ENCODE measurements around the gene CAMK1D. TPM values are rescaled to one million over a fixed set of nuclear protein-coding genes. Genes with fewer than 3 reads are reported as not detected.

Gene CAMK1D
- total RNA-seq, 1 experiment from 2014 or later, result 6.3 TPM

- H2BK12ac ChIP-seq (ENCODE audit: insufficient read length, low read depth, low read length), result no peak overlapping the region
- H3K36me3 Mint-ChIP-seq (ENCODE audit: insufficient read depth in 1 of 3, low read depth in 3 of 3), result peaks cover 0 to 2% (median 0%) of the 10 kb centered on the region in 3 experiments; a peak in 1 of 7 replicates
Observed at GRCh38 chr10:12797471-12798262, 448.3 kb downstream of the CAMK1D start.

More at GRCh38 chr10:12797471-12798262, 448.3 kb downstream of the CAMK1D start:
- Histone ChIP-seq H3K9ac (ENCODE audit: extremely low read depth, insufficient read length, low read length) (no peak overlapping the region), H2AFZ (ENCODE audit: low read length) (no peak overlapping the region), H2BK5ac (ENCODE audit: insufficient read length, low read length) (no peak overlapping the region), H2BK120ac (ENCODE audit: low read depth, low read length, poor library complexity, severe bottlenecking) (no peak overlapping the region), H3K14ac (ENCODE audit: insufficient read depth, low read length) (no peak overlapping the region), H4K20me1 (ENCODE audit: control insufficient read depth, insufficient read depth, insufficient read length) (no peaks in the 10 kb centered on the region), H2AK5ac (ENCODE audit: insufficient read length, low read length) (no peak overlapping the region), H3K23me2 (ENCODE audit: insufficient read length, low read depth, low read length, poor library complexity, severe bottlenecking) (no peaks in the 10 kb centered on the region), H3K79me1 (ENCODE audit: insufficient read depth, low read depth, low read length, poor library complexity, severe bottlenecking) (no peaks in the 10 kb centered on the region), H3K4me1 (ENCODE audit: insufficient read depth, low read length) (peaks cover 5% of the 10 kb centered on the region; the same call in 1 of the 2 replicates), H3K56ac (ENCODE audit: insufficient read length, low read depth, low read length) (no peak overlapping the region), H3K4ac (ENCODE audit: low read depth, low read length) (no peak overlapping the region), H3K27ac (ENCODE audit: insufficient read length, low read depth, low read length) (no peak overlapping the region), H3K27me3 (ENCODE audit: insufficient read depth, low read length) (no peaks in the 10 kb centered on the region), H4K91ac (ENCODE audit: insufficient read length, low read depth, low read length) (no peak overlapping the region), H4K8ac (replicated peaks; ENCODE audit: insufficient read length, low read depth, low read length) (no peak overlapping the region), H2BK15ac (ENCODE audit: low read depth, low read length) (no peak overlapping the region), H3K79me2 (ENCODE audit: insufficient read depth, low read length) (no peaks in the 10 kb centered on the region), H3K9me3 (ENCODE audit: control insufficient read depth, low read depth, low read length) (no peaks in the 10 kb centered on the region), H3K4me2 (ENCODE audit: insufficient read depth, insufficient read length, low read length) (no peak overlapping the region), H3K23ac (ENCODE audit: insufficient read length, low read depth, low read length) (no peak overlapping the region), H3K18ac (ENCODE audit: insufficient read length, low read depth, low read length) (no peak overlapping the region), H2BK20ac (ENCODE audit: low read depth, low read length, poor library complexity, severe bottlenecking) (no peak overlapping the region), H4K5ac (ENCODE audit: insufficient read length, low read depth, low read length) (no peak overlapping the region), H3T11ph (ENCODE audit: low read length) (no peak overlapping the region)
- Mint-ChIP-seq H3K27ac (peak overlapping the region in 1 of 3 experiments; percentile 83; a peak in 2 of 7 replicates), H3K9me3 (no peaks in the 10 kb centered on the region), H3K4me1 (peaks cover 31 to 33% of the 10 kb centered on the region in 2 experiments), H3K4me3 (no peak overlapping the region), H3K27me3 (ENCODE audit: low read depth) (peaks cover 2% of the 10 kb centered on the region; the same call in 1 of the 2 replicates)
- WGBS (ENCODE audit: extremely low coverage, insufficient read length, low lambda C conversion rate), result no CpG with 5 or more reads among the region's 11 CpGs
- no peak for DNase-seq
- TF ChIP-seq CTCF (conservative IDR thresholded peaks at IDR 0.05), result no peak

Data from H9 (cell line).